Measurements from ENCODE around the gene TXN.
"Not testable (repeated sequence)": the region's sequence is repeated elsewhere in the genome, so short reads cannot be mapped to it uniquely, and the experiment has no call there.

TXN gene

DNA sequence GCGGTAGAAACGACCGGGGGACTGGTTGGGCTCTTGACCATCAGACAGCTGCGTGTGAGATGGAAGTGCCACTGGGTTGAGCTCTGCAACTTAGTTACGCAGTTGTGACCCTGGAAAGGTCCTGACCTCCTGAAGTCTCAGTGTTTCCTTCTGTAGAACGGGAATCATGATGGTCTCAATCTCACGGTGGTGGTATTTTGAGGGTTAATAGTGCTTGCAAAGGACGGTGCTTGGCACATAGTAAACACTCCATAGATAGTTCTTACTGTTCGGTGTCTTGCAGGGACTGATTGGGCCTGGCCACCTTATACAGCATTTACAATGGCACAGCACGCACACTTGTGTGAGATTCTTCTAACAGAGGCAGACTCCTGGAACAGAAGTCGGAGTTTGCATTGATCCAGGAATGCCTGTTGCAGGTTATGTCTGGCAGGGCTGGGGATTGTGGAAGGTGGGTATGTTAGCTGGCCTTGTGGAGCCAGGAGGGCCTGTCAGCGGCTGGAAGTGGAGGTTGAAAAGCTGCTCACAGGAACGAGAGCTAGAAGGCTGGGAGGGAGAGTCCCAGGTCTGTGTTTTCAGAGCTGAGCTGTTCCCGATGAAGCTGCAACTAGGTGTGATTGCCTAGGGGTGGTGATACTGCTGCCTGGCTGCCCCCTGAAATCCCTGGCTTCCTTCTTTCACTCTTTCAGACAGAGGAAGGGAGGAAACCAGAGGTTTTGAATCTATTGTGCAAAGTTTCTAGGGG is 962 bp upstream of the TXN start:
- DNase-seq (ENCODE audit: low read depth in 2 of 2), result no peak

- DNase-seq (ENCODE audit: low read depth in 2 of 2), result peak; percentile 46 to 57
Measured at GRCh38 chr9:110255463-110256379, 586 bp downstream of the TXN start.

- no peak for DNase-seq (ENCODE audit: low read depth in 2 of 2)
Measured at GRCh38 chr9:110255034-110255462, 1.3 kb downstream of the TXN start.

- no peak for DNase-seq (ENCODE audit: low read depth in 2 of 2)
Measured at GRCh38 chr9:110254500-110254899, 1.8 kb downstream of the TXN start.

- no peak for DNase-seq (ENCODE audit: low read depth in 2 of 2)
Measured at GRCh38 chr9:110252509-110253139, 3.7 kb downstream of the TXN start.

GRCh38 chr9:110251770-110252169 is 4.5 kb downstream of the TXN start:
- not testable (repeated sequence) for DNase-seq (ENCODE audit: low read depth in 2 of 2)

DNA sequence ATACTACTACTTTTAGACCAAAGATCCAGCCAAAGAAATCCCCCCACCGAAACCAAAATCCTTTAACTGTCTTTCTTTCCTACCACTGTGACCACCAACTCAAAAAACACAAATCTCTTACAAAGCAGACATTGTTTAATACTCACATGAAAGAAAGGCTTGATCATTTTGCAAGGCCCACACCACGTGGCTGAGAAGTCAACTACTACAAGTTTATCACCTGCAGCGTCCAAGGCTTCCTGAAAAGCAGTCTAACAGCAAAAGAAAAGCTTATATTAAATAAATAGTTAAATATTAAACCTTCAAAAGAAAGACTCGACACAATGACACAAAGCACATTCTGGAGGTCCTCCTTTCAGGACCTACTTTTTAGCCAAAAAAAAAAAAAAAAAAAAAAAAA is 5.1 kb downstream of the TXN start:
- no peak for DNase-seq (ENCODE audit: low read depth in 2 of 2)

DNA sequence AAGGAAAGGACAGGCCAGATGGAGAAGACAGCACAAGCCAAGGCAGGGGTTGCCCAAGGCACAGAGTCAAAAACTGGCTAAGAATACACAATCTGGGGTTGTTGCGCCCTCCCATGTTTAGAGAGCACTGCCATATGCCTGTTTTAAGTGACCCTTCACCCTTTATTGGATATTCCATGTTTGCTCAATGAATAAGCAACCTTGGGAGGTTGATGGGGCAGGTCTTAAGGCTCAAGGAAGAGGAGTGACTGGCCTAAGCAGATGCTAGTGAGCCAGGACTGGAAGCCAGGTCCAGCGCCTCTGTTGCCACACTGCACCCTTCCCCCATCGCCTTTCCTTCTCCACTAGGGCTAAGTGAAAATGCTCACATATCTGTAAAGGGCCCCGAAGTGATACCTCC is 6.7 kb downstream of the TXN start:
- no peak for DNase-seq (ENCODE audit: low read depth in 2 of 2)

DNA sequence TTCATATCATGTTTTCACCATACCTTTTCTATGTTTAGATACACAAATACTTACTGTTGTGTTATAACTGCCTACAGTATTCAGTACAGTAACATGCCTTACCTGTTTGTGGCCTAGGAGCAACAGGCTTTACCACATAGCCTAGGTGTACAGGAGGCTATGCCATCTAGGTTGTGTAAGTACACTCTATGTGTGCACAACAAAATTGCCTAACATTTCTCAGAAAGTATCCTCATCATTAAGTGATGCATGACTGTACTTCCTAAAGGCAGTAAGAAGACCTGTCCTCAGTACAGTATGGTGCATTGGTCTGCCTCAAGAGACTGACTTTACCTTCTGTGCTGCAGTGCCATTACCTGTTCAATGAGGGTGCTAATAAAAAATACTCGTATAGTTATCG is 7.9 kb downstream of the TXN start:
- DNase-seq (ENCODE audit: low read depth in 2 of 2), result no peak

- no peak for DNase-seq (ENCODE audit: low read depth in 2 of 2)
Measured at GRCh38 chr9:110246214-110246613, 10.1 kb downstream of the TXN start.

DNA sequence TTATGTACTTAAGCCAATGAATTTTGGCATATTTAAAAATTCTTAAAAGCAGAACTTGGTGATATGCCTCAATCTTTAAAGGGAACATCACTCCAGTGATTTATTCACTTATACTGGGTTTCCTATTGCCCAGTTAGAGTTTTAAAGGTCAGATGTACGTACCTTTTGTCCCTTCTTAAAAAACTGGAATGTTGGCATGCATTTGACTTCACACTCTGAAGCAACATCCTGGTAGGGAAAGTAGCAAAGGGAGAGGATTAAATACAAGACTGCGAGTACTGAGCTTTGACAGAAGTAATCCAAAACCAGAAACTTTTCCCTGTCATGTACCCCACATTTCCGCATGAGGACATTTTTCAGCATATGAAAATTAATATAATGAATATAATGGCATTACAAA is 11.7 kb downstream of the TXN start:
- no peak for DNase-seq (ENCODE audit: low read depth in 2 of 2)

DNA sequence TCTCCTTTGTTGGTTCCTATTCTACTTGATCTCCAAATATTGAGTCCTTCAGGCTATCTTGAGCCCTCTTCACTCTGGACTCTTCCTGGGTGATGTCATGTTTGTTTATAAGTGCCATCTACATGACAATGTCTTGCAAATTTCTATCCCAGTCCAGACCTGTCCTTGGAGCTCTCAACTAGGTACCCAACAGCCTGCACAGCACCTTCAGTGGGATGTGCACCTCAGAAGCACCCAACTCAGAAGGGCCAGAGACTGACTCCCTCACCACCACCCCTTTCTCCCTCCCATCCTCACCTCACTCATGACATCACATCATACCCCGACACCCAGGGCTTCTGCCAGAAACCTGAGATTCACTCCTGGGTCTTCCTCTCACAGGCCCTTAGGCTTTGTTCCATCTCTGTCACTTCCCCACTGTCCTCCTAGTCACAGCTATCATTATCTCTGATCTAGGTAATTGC is 14.4 kb downstream of the TXN start:
- DNase-seq (ENCODE audit: low read depth in 2 of 2), result no peak

DNA sequence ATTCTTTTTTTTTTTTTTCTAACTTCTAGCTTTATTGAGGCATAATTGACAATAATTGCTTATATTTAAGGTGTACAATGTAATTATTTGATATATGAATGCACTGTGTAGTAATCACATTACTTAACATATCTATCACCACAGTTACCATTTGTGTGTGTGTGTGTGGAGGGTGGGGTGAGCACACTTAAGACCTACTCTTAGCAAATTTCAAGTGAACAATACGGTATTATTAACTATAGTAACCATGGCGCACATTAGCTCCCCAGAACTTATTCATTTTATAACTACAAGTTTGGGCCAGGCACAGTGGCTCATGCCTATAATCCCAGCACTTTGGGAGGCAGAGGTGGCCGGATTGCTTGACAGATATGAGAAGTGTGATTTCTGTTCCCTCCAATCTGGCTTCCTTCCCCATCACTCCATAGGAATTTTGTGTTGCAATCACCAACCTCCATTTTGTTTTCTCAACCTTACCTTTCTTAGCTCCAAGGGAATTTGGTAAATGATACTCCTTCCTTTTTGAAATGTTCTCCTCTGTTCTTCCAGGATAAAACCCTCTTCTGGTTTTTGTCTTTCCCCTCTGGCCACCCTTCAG is 14.9 kb downstream of the TXN start:
- no peak for DNase-seq (ENCODE audit: low read depth in 2 of 2)

- DNase-seq (ENCODE audit: low read depth in 2 of 2), result no peak
Measured at GRCh38 chr9:110240198-110240597, 16.1 kb downstream of the TXN start.

GRCh38 chr9:110228321-110228720 is 28.0 kb downstream of the TXN start:
- DNase-seq (ENCODE audit: low read depth in 2 of 2), result no peak

DNA sequence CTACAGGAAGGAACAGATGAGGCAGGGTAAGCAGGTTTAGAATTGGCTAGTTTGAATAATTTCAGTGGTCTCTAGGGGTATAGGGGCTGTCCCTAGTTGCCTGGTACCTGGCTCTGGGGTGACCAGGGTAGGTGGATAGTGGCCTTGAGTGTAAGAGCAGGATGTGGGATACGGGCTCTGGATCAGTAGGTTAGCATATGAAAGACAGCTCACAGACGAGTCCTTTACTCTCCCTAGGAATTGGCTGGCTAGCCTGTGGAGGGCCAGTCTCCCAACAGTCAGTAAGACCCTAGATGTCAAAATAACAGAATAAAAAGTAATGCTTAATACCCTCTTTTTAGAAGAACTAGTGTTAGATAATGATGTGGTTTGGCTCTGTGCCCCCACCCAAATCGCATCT is 31.7 kb downstream of the TXN start:
- DNase-seq (ENCODE audit: low read depth in 2 of 2), result no peak

DNA sequence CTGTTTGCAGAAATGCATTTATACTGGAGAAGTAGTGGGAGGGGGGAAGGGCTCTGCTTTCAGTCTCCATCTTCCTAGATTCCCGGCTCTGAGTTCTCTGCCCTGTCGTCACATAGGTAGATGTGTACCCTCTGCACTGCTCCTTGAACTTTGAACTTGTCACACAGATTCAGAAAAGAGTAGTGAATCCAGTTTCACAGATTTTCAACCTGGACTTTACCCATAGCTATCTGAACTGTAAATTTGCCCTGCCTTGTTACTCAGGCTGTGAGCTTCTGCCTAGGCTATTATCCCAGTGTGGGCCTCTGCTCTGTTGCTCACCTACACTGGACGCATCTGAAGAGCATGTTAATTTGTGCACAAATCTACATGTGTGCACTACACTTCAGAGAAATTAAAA is 35.5 kb downstream of the TXN start:
- no peak for DNase-seq (ENCODE audit: low read depth in 2 of 2)

DNA sequence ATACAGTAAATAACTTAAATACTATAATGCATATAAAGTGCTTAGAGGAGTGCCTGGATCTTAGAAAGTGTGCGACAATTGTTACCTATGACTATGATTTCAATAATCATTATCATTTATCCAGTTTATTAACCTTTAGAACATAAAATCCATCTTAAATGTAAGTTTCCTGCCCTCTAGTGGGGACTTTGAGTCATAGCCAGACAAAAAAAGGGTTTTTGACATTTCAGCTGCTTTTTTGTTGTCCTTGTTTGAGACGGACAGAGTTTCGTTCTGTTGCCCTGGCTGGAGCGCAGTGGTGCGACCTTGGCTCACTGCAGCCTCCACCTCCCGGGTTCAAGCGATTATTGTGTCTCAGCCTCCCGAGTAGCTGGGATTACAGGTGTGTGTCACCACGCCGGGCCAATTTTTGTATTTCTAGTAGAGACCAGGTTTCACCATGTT is 38.6 kb downstream of the TXN start:
- DNase-seq (ENCODE audit: low read depth in 2 of 2), result no peak

DNA sequence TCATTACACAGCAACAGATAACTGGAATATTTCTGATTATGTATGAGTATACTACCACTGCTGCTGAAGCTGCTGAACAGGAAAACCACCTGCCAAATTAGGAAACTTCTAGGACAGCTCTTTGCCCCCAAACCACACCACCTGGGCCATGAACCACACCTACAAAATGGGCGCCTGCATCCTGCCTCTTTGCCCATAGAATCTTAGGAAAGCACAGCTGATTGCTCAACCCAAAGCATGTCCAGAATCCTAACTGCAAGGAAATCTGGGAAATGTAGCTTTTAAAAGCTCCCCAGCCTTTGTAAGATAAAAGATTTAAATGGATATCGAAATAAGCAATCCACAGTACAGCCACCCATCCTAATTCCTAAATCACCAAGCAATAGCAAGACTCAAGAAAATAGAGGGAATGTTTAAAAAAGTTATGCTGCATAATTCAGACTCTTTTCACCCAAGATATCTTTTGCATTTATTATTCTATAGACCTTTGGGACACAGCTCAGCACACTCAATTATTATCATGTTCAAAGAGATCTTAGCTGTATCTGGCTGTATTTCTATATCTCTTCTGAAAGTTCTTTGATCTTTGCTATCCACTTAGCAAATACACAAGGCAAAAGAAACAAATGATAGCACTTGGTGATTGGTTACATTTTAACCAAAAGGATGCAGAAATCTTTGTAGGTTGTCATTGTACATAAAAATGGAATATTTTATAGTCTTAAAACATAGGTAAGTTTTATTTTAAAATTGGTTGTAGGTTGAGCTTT is 41.5 kb downstream of the TXN start:
- no peak for DNase-seq (ENCODE audit: low read depth in 2 of 2)

DNA sequence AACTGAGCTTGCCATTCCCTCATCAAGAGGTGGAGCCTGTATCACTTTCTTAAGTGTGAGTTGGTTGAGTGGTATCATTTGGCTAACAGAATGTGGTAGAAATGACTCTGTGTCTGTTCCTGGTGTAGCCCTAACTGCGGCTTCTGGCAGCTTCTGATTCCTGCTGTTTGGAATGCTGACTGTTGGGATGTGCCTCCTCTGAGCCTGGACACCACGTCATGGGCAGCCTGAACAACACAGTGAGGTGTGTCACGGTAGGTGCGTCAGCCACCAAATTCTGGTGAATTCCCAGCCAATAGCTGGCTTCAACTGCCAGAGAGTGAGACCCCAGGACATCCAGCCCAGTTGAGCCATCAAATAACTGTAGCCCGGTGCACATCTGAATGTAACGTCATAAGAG is 42.2 kb downstream of the TXN start:
- DNase-seq (ENCODE audit: low read depth in 2 of 2), result no peak

GRCh38 chr9:110213413-110214044 is 42.8 kb downstream of the TXN start:
- no peak for DNase-seq (ENCODE audit: low read depth in 2 of 2)
